Upper lobe of left lung (tissue), 4 donors: ENCODE measurements around the gene SNAI3.

Experiments
- CTCF ChIP-seq, 6 experiments: fragments of 450-650 bp in 4 of 6; fragments of 200-600 bp in 2 of 6; sonication (generic) in 2 of 6; IDR thresholded peaks; one replicate each; pipeline ENCODE4 v1.5.1; 2016 to 2019; ENCODE audit warnings: antibody characterized with exemption in 6 of 6
- POLR2A ChIP-seq, 4 donors: fragments of 450-650 bp; IDR thresholded peaks; one replicate each; pipeline ENCODE4 v1.5.1; 2016 to 2017; ENCODE audit warnings: antibody characterized with exemption in 4 of 4, mild to moderate bottlenecking in 2 of 4
- POLR2AphosphoS5 ChIP-seq, 2 donors: sonication (generic); formaldehyde crosslinking; IDR thresholded peaks; one replicate each; pipeline ENCODE4 v1.5.1; 2017; ENCODE audit warnings: antibody characterized with exemption in 2 of 2

DNA sequence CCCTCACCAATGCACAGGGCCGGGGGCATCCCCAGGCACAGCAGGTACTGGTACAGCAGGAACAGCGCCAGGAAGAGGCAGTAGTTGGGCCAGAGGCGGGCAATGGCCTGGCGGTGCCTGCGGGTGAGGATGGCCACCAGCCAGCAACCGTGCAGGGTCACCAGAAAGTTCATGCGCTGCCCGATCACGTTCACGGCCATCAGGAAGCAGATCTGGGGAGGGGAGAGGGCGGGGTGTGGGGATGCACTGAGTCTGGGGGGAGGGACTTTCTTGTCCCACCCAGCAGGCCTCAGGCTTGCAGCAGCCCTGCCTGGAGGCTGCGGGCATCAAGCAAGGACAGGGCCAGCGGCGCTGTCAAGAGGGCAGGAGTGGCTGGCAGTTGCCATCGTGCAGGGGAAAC is 45.4 kb upstream of the SNAI3 start:
- TF ChIP-seq CTCF (IDR thresholded peaks at IDR 0.05) (no peak), POLR2A (IDR thresholded peaks at IDR 0.05) (no peak), POLR2AphosphoS5 (IDR thresholded peaks at IDR 0.05) (no peak)
